ENCODE measurements around the gene RAD9A. TPM values are rescaled to one million over a fixed set of nuclear protein-coding genes. Genes with fewer than 3 reads are reported as not detected.

The RAD9A gene
- total RNA-seq, 1 experiment from 2014 or later, result 20.9 TPM

GRCh38 chr11:67428052-67429001 is 36.5 kb downstream of the RAD9A start, which contains the start of gene RPS6KB2:
TSS of gene RPS6KB2 (plus strand) at chr11:67428494. CDS start at chr11:67428546, 52 bp downstream.
- no peak within 1 kb of the TSS for H4K8ac ChIP-seq (replicated peaks; ENCODE audit: insufficient read length, low read depth, low read length)
- H3K79me1 ChIP-seq (ENCODE audit: insufficient read depth, low read depth, low read length, poor library complexity, severe bottlenecking), result no peaks in the 10 kb centered on the region
- no peak for TF ChIP-seq CTCF (conservative IDR thresholded peaks at IDR 0.05)
- H3K56ac ChIP-seq (ENCODE audit: insufficient read length, low read depth, low read length), result no peak within 1 kb of the TSS
- no peaks in the 10 kb centered on the region for H4K20me1 ChIP-seq (ENCODE audit: control insufficient read depth, insufficient read depth, insufficient read length)
- H3K23me2 ChIP-seq (ENCODE audit: insufficient read length, low read depth, low read length, poor library complexity, severe bottlenecking), result peaks cover 4% of the 10 kb centered on the region
- no peak within 1 kb of the TSS for H4K91ac ChIP-seq (ENCODE audit: insufficient read length, low read depth, low read length)
- no peaks in the 10 kb centered on the region for H3K4me1 ChIP-seq (ENCODE audit: insufficient read depth, low read length)
- no peak within 1 kb of the TSS for H2BK15ac ChIP-seq (ENCODE audit: low read depth, low read length)
- H3K9ac ChIP-seq (ENCODE audit: extremely low read depth, insufficient read length, low read length), result peak within 1 kb of the TSS; percentile 76
- WGBS (ENCODE audit: extremely low coverage, insufficient read length, low lambda C conversion rate), result no CpG with 5 or more reads among the region's 68 CpGs
- Mint-ChIP-seq H3K36me3 (ENCODE audit: insufficient read depth in 1 of 3, low read depth in 3 of 3) (peaks cover 9 to 24% (median 19%) of the 10 kb centered on the region in 3 experiments; a peak in 6 of 7 replicates), H3K4me1 (peaks cover 9 to 12% of the 10 kb centered on the region in 2 experiments), H3K27ac (peak within 1 kb of the TSS; percentile 46 to 95 (median 85); a peak in 5 of 7 replicates), H3K9me3 (no peaks in the 10 kb centered on the region), H3K27me3 (ENCODE audit: low read depth) (no peaks in the 10 kb centered on the region; the same call in 1 of the 2 replicates), H3K4me3 (peak within 1 kb of the TSS; percentile 87 to 92)
- H2AFZ ChIP-seq (ENCODE audit: low read length), result no peak within 1 kb of the TSS
- H3T11ph ChIP-seq (ENCODE audit: low read length), result no peak within 1 kb of the TSS
- no peak within 1 kb of the TSS for H2BK12ac ChIP-seq (ENCODE audit: insufficient read length, low read depth, low read length)
- no peak within 1 kb of the TSS for H3K4ac ChIP-seq (ENCODE audit: low read depth, low read length)
- H3K79me2 ChIP-seq (ENCODE audit: insufficient read depth, low read length), result no peaks in the 10 kb centered on the region; the same call in 1 of the 2 replicates
- H3K23ac ChIP-seq (ENCODE audit: insufficient read length, low read depth, low read length), result no peak within 1 kb of the TSS
- no peaks in the 10 kb centered on the region for H3K27me3 ChIP-seq (ENCODE audit: insufficient read depth, low read length)
- H2BK120ac ChIP-seq (ENCODE audit: low read depth, low read length, poor library complexity, severe bottlenecking), result no peak within 1 kb of the TSS
- no peak within 1 kb of the TSS for H4K5ac ChIP-seq (ENCODE audit: insufficient read length, low read depth, low read length)
- H3K18ac ChIP-seq (ENCODE audit: insufficient read length, low read depth, low read length), result no peak within 1 kb of the TSS
- no peak within 1 kb of the TSS for H2BK5ac ChIP-seq (ENCODE audit: insufficient read length, low read length)
- H3K4me2 ChIP-seq (ENCODE audit: insufficient read depth, insufficient read length, low read length), result peak within 1 kb of the TSS; percentile 90
- H3K14ac ChIP-seq (ENCODE audit: insufficient read depth, low read length), result no peak within 1 kb of the TSS; the same call in 1 of the 2 replicates
- DNase-seq, result peak; percentile 97
- no peaks in the 10 kb centered on the region for H3K9me3 ChIP-seq (ENCODE audit: control insufficient read depth, low read depth, low read length)
- H2AK5ac ChIP-seq (ENCODE audit: insufficient read length, low read length), result no peak within 1 kb of the TSS
- H2BK20ac ChIP-seq (ENCODE audit: low read depth, low read length, poor library complexity, severe bottlenecking), result no peak within 1 kb of the TSS
- no peak within 1 kb of the TSS for H3K27ac ChIP-seq (ENCODE audit: insufficient read length, low read depth, low read length)

All from H9 (cell line).